ENCODE data around the gene GPC5.

The GPC5 gene

DNA sequence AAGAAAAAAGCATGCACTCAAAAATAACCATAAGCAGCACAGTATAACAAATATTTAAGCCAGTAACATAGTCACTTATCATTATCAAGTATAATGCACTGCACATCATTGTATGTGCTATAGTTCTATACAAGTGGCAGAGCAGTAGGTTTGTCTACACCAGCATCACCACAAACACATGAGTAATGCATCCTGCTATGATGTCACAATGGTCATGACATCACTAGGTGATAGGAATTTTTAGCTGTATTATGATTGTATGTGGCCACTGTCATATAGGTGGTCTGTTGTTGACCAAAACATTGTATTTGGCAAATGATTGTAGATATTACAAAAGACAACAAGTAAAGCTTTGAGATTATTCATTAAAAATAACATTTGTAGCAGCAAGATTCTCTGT, 967.5 kb downstream of the GPC5 start:
- no peak for DNase-seq (ENCODE audit: low spot score)

DNA sequence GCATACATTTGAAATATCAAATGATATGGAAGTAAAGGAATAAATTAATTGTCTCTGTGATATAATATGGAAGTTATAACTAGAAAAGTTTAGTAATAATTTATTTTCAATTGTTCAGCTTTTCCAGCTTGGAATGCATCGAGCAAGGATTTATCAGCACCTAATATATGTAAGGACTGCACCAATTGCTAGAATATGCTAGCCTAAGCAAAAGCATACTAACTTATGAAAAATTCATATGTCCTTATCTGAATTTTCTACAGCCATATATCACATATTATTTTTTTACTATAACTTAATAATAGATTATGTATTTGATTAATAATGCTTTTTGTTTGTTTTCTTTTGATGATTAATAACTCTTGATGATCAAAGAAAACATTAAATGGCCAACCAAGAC, 979.0 kb downstream of the GPC5 start:
- no peak for DNase-seq (ENCODE audit: low spot score)

GRCh38 chr13:92379371-92379770, 981.0 kb downstream of the GPC5 start:
- DNase-seq (ENCODE audit: low spot score) = no peak

GRCh38 chr13:92384410-92384809, 986.0 kb downstream of the GPC5 start:
- DNase-seq (ENCODE audit: low spot score) = no peak

DNA sequence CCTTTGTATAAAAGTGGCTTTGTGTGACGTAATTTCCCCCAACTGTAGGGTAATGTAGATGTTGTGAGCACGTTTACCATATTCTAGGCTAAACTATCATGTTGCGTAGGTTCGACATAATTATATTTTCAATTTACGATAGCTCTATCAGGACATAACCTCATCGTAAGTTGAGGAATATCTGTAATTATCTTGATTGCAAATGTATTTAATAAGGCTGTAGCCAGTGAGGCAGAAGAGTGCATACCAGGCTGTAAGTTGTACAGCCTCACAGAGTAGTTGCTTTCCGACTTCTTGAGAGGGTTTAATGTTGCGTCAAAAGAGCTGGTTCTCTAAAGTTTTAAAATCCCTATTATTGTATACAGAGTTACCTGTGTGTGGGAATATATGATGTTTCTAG, 988.8 kb downstream of the GPC5 start:
- DNase-seq (ENCODE audit: low spot score) = no peak

- no peak for DNase-seq (ENCODE audit: low spot score)
These were observed 991.8 kb downstream of the GPC5 start for GRCh38 chr13:92390217-92390616.

GRCh38 chr13:92403606-92404005, 1005.2 kb downstream of the GPC5 start:
- DNase-seq (ENCODE audit: low spot score) = no peak

- no peak for DNase-seq (ENCODE audit: low spot score)
These were observed 1009.4 kb downstream of the GPC5 start for GRCh38 chr13:92407858-92408257.

- no peak for DNase-seq (ENCODE audit: low spot score)
These were observed 1014.1 kb downstream of the GPC5 start for GRCh38 chr13:92412481-92412880.

DNA sequence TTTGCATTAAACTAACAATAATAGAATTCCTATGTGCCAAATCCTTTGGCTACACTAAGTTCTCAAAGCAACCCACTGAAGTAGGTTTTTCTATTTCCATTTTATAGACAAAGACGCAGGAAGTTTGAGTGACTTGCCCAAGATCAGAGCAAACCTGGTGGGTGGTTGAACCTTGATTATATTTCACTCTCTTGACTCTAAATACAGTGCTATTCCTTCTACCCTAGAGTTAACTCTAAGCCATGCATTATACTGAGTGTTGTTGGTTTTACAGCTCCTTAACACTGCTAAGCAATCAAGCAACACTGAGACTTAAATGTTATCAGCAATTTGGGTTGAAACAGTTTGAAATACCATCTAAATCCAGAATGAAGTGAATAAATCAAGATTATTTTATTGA, 1014.6 kb downstream of the GPC5 start:
- no peak for DNase-seq (ENCODE audit: low spot score)

- no peak for DNase-seq (ENCODE audit: low spot score)
These were observed 1015.0 kb downstream of the GPC5 start for GRCh38 chr13:92413452-92413851.

DNA sequence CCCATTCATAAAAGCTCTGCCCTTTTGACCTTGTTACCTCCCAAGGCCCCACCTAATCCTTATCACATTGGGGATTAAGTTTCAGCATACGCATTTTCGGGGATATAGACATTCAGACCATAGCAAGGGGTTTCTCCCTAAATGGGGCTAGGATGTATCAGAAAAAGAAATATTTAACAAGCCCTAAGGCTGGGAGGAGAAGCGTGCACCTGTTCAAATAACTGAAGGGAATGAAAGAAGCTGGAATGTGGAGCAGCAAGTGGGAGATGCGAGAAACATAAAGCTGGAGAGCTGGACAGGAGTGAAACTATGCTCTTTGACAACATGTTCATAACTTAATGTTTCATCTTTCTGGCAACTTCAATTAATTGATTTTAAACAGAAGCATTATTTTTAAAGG, 1016.4 kb downstream of the GPC5 start:
- no peak for DNase-seq (ENCODE audit: low spot score)

GRCh38 chr13:92415781-92416180, 1017.4 kb downstream of the GPC5 start:
- DNase-seq (ENCODE audit: low spot score) = no peak

- no peak for DNase-seq (ENCODE audit: low spot score)
These were observed 1020.5 kb downstream of the GPC5 start for GRCh38 chr13:92418818-92419412.

DNA sequence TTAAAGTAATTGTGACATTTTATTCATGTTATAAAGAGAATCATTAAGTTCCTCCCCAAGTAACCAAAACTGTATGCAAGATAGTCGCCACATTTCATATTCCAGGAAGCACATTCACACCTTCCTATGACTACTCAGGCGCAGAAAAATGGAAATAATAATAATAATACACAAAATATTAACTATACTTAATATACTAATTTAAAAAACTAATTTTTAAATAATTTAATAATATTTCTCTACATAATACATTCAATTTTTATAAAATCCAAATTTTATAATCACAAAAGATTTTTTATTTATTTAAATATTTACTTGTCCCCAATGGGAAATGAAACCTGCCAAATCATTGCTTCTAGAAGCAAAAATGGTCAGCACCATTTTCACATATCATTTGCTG, 1030.8 kb downstream of the GPC5 start:
- no peak for DNase-seq (ENCODE audit: low spot score)

DNA sequence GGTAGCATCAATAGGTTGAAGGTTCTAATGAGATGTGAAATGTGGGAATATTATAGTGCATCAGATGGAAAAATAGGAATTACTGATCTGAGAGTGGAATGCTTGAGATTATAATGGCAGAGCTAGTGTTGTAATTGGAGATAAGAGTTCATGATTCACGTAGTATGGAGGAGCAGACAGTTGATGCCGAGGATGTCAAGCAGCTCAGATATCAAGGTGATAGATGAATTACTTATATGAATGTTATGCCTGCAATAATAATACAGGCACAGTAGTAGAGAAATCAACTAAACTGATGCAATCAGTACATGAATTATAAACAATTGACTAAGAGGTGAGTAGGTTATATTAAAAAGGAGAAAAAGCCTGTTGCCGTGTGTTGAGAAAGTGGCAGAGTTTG, 1035.0 kb downstream of the GPC5 start:
- DNase-seq (ENCODE audit: low spot score) = no peak

DNA sequence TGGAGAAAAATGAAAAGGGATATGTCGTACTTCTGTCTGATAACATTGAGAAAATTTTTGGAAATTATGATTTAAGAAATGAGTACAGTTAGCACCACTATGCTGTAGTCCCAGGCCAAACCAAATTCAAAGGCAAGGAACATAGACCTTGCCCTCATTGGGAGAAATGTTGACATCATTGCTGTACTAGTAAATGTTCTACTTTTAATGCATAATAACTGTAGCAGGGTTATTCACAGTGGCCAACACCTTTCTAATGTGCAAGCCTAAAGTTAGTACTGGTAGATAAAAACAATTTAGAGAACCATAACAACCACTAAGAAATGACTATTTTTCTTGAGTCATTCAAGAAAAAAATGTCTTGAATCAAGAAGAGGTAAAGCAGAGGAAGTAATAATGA, 1035.5 kb downstream of the GPC5 start:
- DNase-seq (ENCODE audit: low spot score) = no peak

DNA sequence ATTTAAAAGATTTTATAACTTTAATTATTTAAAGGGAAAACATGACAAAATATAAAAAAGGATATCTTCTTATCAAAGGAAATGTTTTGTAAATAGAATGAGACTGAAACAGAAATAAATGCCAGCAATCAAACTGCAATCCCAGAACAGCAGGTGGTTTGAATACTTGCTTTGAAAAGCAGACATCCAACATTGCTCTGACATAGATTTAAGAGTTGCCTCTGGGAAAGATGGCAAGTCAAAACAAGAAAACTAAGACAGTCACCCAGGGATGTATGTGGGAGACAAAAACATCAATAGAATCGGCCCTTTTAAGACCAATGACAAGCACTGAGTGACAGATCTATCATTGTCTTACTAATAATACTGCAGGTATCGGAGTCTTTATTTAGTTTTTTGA, 1038.5 kb downstream of the GPC5 start:
- DNase-seq (ENCODE audit: low spot score) = no peak

GRCh38 chr13:92444244-92444643, 1045.8 kb downstream of the GPC5 start:
- no peak for DNase-seq (ENCODE audit: low spot score)

DNA sequence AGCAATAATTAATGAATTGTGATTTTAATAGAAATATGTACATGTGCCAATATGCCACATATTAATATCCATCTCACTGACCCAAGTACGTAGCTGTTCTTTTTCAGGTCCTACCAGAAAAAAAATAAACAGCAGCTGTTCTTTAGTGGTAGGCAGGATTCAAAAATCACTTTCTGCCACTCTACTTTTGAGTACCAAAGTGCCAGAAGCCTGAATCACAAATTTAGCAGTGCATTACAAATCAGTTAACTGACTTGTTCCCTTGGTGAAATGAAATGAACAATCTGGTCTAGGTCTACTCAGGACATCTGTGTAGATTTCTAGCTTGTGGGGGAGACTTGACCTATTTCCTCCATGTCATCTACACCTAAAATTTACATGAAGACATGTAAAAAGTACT, 1052.6 kb downstream of the GPC5 start:
- DNase-seq (ENCODE audit: low spot score) = no peak

GRCh38 chr13:92452840-92453239, 1054.4 kb downstream of the GPC5 start:
- DNase-seq (ENCODE audit: low spot score) = no peak

GRCh38 chr13:92459306-92459705, 1060.9 kb downstream of the GPC5 start:
- no peak for DNase-seq (ENCODE audit: low spot score)

- DNase-seq (ENCODE audit: low spot score) = no peak
These were observed 1062.1 kb downstream of the GPC5 start for GRCh38 chr13:92460479-92460878.

DNA sequence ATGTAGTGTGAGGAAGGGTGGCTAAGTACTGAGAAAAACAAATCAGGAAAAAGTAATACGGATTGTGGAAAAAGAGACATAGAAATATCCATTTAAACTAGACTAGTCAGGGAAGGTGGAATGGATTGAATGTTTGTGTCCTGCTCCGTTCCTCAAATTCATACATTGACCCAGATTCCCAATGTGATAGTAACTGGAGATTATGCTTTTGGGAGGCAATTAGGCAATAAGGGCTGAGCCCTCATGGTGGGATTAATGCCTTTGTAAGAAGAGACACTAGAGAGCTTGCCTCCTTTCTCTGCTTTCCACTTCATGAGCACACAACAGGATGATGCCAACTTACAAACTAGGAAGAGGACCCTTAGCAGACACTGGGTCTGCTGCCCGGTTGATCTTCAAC, 1063.0 kb downstream of the GPC5 start:
- DNase-seq (ENCODE audit: low spot score) = no peak

GRCh38 chr13:92461831-92462230, 1063.4 kb downstream of the GPC5 start:
- DNase-seq (ENCODE audit: low spot score) = no peak

Measured in LoVo (cell line).